Endothelial cell of umbilical vein (primary cell): Measurements from ENCODE around the gene USP40. TPM values are rescaled to one million over a fixed set of nuclear protein-coding genes. Genes with fewer than 3 reads are reported as not detected.

Source experiments
- BruUV-seq: library from RNA; stranded (reverse); fragments of 400-500 nt; replicated peaks from 2 replicates; lab custom pipeline; 2021; lab: Mats Ljungman, UMichigan
- CTCF ChIA-PET: fragments of 300-600, 350-600 bp; sonication (Branson Sonifier 250); formaldehyde crosslinking; loops from one replicate; lab custom pipeline; 2021; ENCODE audit warnings: antibody characterized with exemption, inconsistent platforms; lab: Charles Lee
- POLR2A ChIA-PET: fragments of 300-600, 350-600 bp; sonication (Branson Sonifier 250); formaldehyde crosslinking; loops from one replicate; lab custom pipeline; 2021; ENCODE audit warnings: antibody characterized with exemption, inconsistent platforms; lab: Charles Lee
- DNase-seq: peaks from one replicate; pipeline ENCODE4 v3.0.0-alpha.2; 2011; ENCODE audit warnings: low read depth, low spot score
- FAIRE-seq: peaks from 2 replicates; lab custom pipeline; 2011; peaks lifted over from hg19 to GRCh38; lab: Jason Lieb, UNC
- H2AFZ ChIP-seq: 2 replicates; pipeline ENCODE4 v1.6.0; 2012; ENCODE audit warnings: low read depth, low read length, control low read depth, inconsistent platforms
- H3K27ac ChIP-seq: 2 replicates; pipeline ENCODE4 v1.5.1; 2011; ENCODE audit warnings: low read depth, mild to moderate bottlenecking, control low read depth, low read length, moderate library complexity; ENCODE audit not compliant: insufficient read depth
- H3K27me3 ChIP-seq, 2 experiments: 2 replicates each; pipeline versions ENCODE4 v1.6.0 to v1.6.1; 2011; ENCODE audit warnings: low read length in 2 of 2, mixed read lengths in 1 of 2; ENCODE audit not compliant: control insufficient read depth in 2 of 2, insufficient read depth in 2 of 2
- H3K36me3 ChIP-seq, 2 experiments: 2 replicates in 1 of 2; 3 replicates in 1 of 2; pipeline ENCODE4 v1.5.1; 2011; ENCODE audit warnings: low read length in 2 of 2, mild to moderate bottlenecking in 1 of 2, moderate library complexity in 1 of 2; ENCODE audit not compliant: control insufficient read depth in 2 of 2, insufficient read depth in 2 of 2; ENCODE audit errors: extremely low read depth in 1 of 2
- H3K4me1 ChIP-seq: 3 replicates; pipeline ENCODE4 v1.5.1; 2011; ENCODE audit warnings: mild to moderate bottlenecking, low read length; ENCODE audit not compliant: control insufficient read depth, insufficient read depth; ENCODE audit errors: extremely low read depth
- H3K4me2 ChIP-seq: 2 replicates; pipeline ENCODE4 v1.6.1; 2011; ENCODE audit warnings: low read length, control low read depth, mixed read lengths; ENCODE audit not compliant: insufficient read depth
- H3K4me3 ChIP-seq, 3 experiments: fragments of 200-600 bp in 1 of 3; sonication (generic), shearing (Covaris generic) in 1 of 3; replicated peaks in 1 of 3; 2 replicates each; pipeline ENCODE4 v1.5.1; 2011 to 2016; ENCODE audit warnings: control low read depth in 3 of 3, low read length in 3 of 3, mild to moderate bottlenecking in 2 of 3, inconsistent platforms in 1 of 3, low read depth in 1 of 3, moderate library complexity in 1 of 3; ENCODE audit not compliant: insufficient read depth in 1 of 3
- H3K79me2 ChIP-seq: 2 replicates; pipeline ENCODE4 v1.6.0; 2012; ENCODE audit warnings: low read length, inconsistent platforms; ENCODE audit not compliant: control insufficient read depth, insufficient read depth
- H3K9ac ChIP-seq: replicated peaks from 2 replicates; pipeline ENCODE3; 2011; ENCODE audit warnings: low read length, control low read depth; ENCODE audit not compliant: insufficient read depth; ENCODE audit errors: extremely low read depth
- H3K9me1 ChIP-seq: replicated peaks from 3 replicates; pipeline ENCODE4 v1.6.0; 2011; ENCODE audit warnings: mild to moderate bottlenecking, low read length; ENCODE audit not compliant: control insufficient read depth, insufficient read depth; ENCODE audit errors: extremely low read depth
- H3K9me3 ChIP-seq: replicated peaks from 2 replicates; pipeline ENCODE4 v1.5.1; 2012; ENCODE audit warnings: low read length, inconsistent platforms; ENCODE audit not compliant: control insufficient read depth, insufficient read depth
- H4K20me1 ChIP-seq: replicated peaks from 2 replicates; pipeline ENCODE3; 2011; ENCODE audit warnings: mild to moderate bottlenecking, low read length; ENCODE audit not compliant: control insufficient read depth, insufficient read depth; ENCODE audit errors: extremely low read depth
- EZH2 ChIP-seq: IDR thresholded peaks from 2 replicates; pipeline ENCODE4 v1.6.1; 2012; ENCODE audit warnings: borderline replicate concordance, low read depth, mild to moderate bottlenecking, moderate library complexity, low read length, inconsistent platforms; ENCODE audit not compliant: severe bottlenecking
- FOS ChIP-seq: IDR thresholded peaks from 2 replicates; pipeline ENCODE4 v1.6.1; 2011; ENCODE audit warnings: mild to moderate bottlenecking, low read length, moderate library complexity, borderline replicate concordance; ENCODE audit not compliant: insufficient read depth
- GATA2 ChIP-seq: IDR thresholded peaks from 2 replicates; pipeline ENCODE4 v1.7.0; 2011; ENCODE audit warnings: low read depth, mild to moderate bottlenecking, moderate library complexity, mixed read lengths, low read length; ENCODE audit not compliant: insufficient read length, insufficient read depth
- JUN ChIP-seq: IDR thresholded peaks from 2 replicates; pipeline ENCODE4 v1.6.1; 2011; ENCODE audit warnings: borderline replicate concordance, low read depth; ENCODE audit not compliant: insufficient read length, insufficient read depth
- MYC ChIP-seq: IDR thresholded peaks from one replicate; pipeline ENCODE4 v1.6.1; 2011; ENCODE audit warnings: mild to moderate bottlenecking, low read depth, low read length
- POLR2A ChIP-seq: IDR thresholded peaks from 2 replicates; pipeline ENCODE4 v1.6.1; 2012; ENCODE audit warnings: low read depth, mild to moderate bottlenecking, control low read depth, low read length
- POLR2AphosphoS5 ChIP-seq: IDR thresholded peaks from 2 replicates; pipeline ENCODE4 v1.6.1; 2012; ENCODE audit warnings: low read depth, mild to moderate bottlenecking, control low read depth, low read length, moderate library complexity; ENCODE audit not compliant: insufficient read depth
- dilution Hi-C: fragments of 300-500 bp; cut with MboI; formaldehyde crosslinking; loops from one replicate; pipeline ENCODE4 v1.15.0; 2019; ENCODE audit warnings: low sequenced_read_pairs; ENCODE audit not compliant: extremely low pct_ligation_motif_present
- intact Hi-C: fragments of 100-400 bp; cut with micrococcal nuclease; formaldehyde crosslinking; loops from one replicate; pipeline ENCODE4 v1.10.0; 2022
- polyA plus RNA-seq, 4 experiments: library from polyadenylated mRNA; depleted of rRNA in 3 of 4; stranded (reverse) in 3 of 4; unstranded in 1 of 4; fragments of >200 nt; gene quantifications; 2 replicates each; pipeline versions ENCODE4 v1.2.1 to v1.2.3, GENCODE V29; 2011 to 2012; ENCODE audit warnings: missing spikeins in 1 of 4
- total RNA-seq: library from RNA; stranded (reverse); gene quantifications from 2 replicates; pipeline ENCODE4 v1.2.3, GENCODE V29; 2021
- TF ChIP-seq, protein P1 (sequence below), 2 donors: IDR thresholded peaks; 1 replicate in 1 of 2; 2 replicates in 1 of 2; pipeline ENCODE4 v1.5.1; 2011; ENCODE audit warnings: low read length in 2 of 2, mild to moderate bottlenecking in 2 of 2, moderate library complexity in 2 of 2, control low read depth in 1 of 2, inconsistent platforms in 1 of 2, low read depth in 1 of 2; ENCODE audit not compliant: insufficient read depth in 1 of 2; ENCODE audit errors: extremely low read depth in 1 of 2
- TF ChIP-seq, protein P2 (sequence below): IDR thresholded peaks from 2 replicates; pipeline ENCODE4 v1.6.1; 2011; ENCODE audit not compliant: insufficient read depth, insufficient read length

The USP40 gene
- total and polyA plus RNA-seq, 2 donors (not counting 3 experiments of a cell fraction or from before 2014, with no cell fraction given): 32.2 to 32.5 TPM

DNA sequence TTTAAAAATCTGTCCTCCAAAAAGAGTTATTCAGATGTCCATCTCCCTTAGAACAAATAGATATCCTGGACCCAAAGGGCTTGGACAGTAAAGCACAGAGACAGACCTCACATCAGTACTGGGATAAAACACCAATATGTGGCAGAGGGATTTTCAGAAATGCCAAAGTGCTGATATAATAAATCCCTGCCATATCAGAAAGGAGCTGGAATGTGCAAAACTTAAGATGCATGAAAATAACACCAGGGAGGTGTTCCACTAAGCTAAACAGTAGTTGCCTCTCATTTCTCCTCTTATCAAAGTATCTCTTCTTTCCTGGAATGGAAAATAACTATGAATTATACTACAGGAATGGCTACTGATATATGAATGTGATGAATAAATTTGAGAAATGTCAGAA, 13.2 kb downstream of the USP40 start:
- FAIRE-seq (no peak), DNase-seq (no peak)
- no peaks in the 10 kb centered on the region for H3K9me3 ChIP-seq
- BruUV-seq: no TSS peak
- no peaks in the 10 kb centered on the region for H3K79me2 ChIP-seq
- peaks cover 0 to 3% of the 10 kb centered on the region in 2 experiments for H3K36me3 ChIP-seq
- no peak overlapping the region for H3K4me2 ChIP-seq
- ChIA-PET POLR2A (no interaction called here), CTCF (interaction anchor here (1.0 to 1.4 kb wide), 2 partner anchors 14 to 104 kb away, joined by 3 to 5 read pairs; no protein-coding TSS in a partner anchor)
- no peaks in the 10 kb centered on the region for H4K20me1 ChIP-seq
- H3K4me1 ChIP-seq: peaks cover 14% of the 10 kb centered on the region
- no peaks in the 10 kb centered on the region for H3K9me1 ChIP-seq
- H2AFZ ChIP-seq: no peak overlapping the region
- dilution Hi-C loops (no loop called here), intact Hi-C loops (no loop called here)
- H3K27ac ChIP-seq: no peak overlapping the region
- TF ChIP-seq EZH2 (no peak), MYC (no peak), FOS (no peak), POLR2AphosphoS5 (no peak), POLR2A (no peak), GATA2 (no peak), JUN (no peak)
- TF ChIP-seq, protein P1, sequence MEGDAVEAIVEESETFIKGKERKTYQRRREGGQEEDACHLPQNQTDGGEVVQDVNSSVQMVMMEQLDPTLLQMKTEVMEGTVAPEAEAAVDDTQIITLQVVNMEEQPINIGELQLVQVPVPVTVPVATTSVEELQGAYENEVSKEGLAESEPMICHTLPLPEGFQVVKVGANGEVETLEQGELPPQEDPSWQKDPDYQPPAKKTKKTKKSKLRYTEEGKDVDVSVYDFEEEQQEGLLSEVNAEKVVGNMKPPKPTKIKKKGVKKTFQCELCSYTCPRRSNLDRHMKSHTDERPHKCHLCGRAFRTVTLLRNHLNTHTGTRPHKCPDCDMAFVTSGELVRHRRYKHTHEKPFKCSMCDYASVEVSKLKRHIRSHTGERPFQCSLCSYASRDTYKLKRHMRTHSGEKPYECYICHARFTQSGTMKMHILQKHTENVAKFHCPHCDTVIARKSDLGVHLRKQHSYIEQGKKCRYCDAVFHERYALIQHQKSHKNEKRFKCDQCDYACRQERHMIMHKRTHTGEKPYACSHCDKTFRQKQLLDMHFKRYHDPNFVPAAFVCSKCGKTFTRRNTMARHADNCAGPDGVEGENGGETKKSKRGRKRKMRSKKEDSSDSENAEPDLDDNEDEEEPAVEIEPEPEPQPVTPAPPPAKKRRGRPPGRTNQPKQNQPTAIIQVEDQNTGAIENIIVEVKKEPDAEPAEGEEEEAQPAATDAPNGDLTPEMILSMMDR (IDR thresholded peaks at IDR 0.05; ENCODE audit: extremely low read depth in 1 of 2, insufficient read depth in 1 of 2, low read depth in 1 of 2, low read length in 2 of 2): no peak
- TF ChIP-seq, protein P2, sequence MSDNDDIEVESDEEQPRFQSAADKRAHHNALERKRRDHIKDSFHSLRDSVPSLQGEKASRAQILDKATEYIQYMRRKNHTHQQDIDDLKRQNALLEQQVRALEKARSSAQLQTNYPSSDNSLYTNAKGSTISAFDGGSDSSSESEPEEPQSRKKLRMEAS: no peak
- no peak overlapping the region for H3K9ac ChIP-seq
- no peaks in the 10 kb centered on the region for H3K27me3 ChIP-seq
- no peak overlapping the region for H3K4me3 ChIP-seq
